ENCODE measurements around the gene FREM2. TPM values are rescaled to one million over a fixed set of nuclear protein-coding genes. Genes with fewer than 3 reads are reported as not detected.

Gene FREM2
- total RNA-seq, 1 experiment from 2014 or later = 25.4 TPM

DNA sequence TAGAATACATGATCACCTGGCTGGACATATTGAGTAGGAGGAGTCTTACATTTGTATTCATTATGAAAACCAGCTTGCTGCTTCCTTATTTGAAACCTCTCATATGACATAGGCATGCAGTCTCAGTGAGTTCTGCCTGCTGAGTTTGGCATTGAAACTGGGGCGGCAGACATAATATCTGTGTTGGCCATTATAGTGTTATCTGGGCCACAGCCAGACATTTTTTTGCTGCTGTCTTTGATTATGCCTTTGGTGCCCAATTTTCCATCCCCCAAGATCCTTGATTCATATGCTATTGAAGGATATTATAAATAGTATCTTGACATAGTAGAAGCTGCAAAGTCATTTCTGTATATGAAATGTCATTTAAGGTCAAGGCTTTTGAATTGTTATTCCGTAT, 15.8 kb downstream of the FREM2 start:
- Mint-ChIP-seq H3K4me3 (ENCODE audit: low read depth, unreplicated experiment) (no peak overlapping the region), H3K36me3 (ENCODE audit: insufficient read depth, unreplicated experiment) (no peaks in the 10 kb centered on the region), H3K27me3 (ENCODE audit: unreplicated experiment) (no peaks in the 10 kb centered on the region), H3K9me3 (ENCODE audit: low read depth, unreplicated experiment) (no peaks in the 10 kb centered on the region), H3K4me1 (ENCODE audit: low read depth, unreplicated experiment) (peaks cover 53% of the 10 kb centered on the region), H3K27ac (ENCODE audit: unreplicated experiment) (peak overlapping the region; percentile 17)
- intact Hi-C loops (cut with micrococcal nuclease; ENCODE audit: unreplicated experiment) = no loop called here
- no TSS peak for BruUV-seq (replicated peaks)
- CTCF ChIA-PET = interaction anchor here (0.6 to 1.2 kb wide), 4 partner anchors 10 to 88 kb away, joined by 3 to 5 read pairs (median 4); no protein-coding TSS in a partner anchor
- DNase-seq = no peak
- TF ChIP-seq, protein P1, sequence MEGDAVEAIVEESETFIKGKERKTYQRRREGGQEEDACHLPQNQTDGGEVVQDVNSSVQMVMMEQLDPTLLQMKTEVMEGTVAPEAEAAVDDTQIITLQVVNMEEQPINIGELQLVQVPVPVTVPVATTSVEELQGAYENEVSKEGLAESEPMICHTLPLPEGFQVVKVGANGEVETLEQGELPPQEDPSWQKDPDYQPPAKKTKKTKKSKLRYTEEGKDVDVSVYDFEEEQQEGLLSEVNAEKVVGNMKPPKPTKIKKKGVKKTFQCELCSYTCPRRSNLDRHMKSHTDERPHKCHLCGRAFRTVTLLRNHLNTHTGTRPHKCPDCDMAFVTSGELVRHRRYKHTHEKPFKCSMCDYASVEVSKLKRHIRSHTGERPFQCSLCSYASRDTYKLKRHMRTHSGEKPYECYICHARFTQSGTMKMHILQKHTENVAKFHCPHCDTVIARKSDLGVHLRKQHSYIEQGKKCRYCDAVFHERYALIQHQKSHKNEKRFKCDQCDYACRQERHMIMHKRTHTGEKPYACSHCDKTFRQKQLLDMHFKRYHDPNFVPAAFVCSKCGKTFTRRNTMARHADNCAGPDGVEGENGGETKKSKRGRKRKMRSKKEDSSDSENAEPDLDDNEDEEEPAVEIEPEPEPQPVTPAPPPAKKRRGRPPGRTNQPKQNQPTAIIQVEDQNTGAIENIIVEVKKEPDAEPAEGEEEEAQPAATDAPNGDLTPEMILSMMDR (IDR thresholded peaks at IDR 0.05; ENCODE audit: unreplicated experiment) = no peak

DNA sequence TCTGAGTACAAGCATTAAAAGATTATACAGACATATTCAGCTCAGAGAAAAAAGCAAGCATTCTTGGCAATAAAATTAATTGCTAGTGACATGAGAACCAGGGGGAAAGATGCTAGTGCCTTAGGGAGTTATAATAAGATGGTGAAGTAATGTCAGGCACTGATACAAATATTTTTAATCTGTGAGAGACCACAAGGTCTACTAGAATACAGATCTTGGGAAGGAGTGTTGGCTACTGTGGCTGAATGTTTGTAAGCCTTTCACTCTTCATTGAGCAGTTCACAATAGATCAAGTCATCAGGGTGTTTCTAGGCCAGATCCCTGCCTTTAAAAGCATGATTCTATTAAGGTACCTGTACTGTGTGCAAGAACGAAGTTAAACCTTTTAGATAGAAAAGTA, 16.4 kb downstream of the FREM2 start:
- Mint-ChIP-seq H3K27me3 (ENCODE audit: unreplicated experiment) (no peaks in the 10 kb centered on the region), H3K27ac (ENCODE audit: unreplicated experiment) (peak overlapping the region; percentile 17), H3K4me3 (ENCODE audit: low read depth, unreplicated experiment) (no peak overlapping the region), H3K4me1 (ENCODE audit: low read depth, unreplicated experiment) (peaks cover 51% of the 10 kb centered on the region), H3K36me3 (ENCODE audit: insufficient read depth, unreplicated experiment) (no peaks in the 10 kb centered on the region), H3K9me3 (ENCODE audit: low read depth, unreplicated experiment) (no peaks in the 10 kb centered on the region)
- BruUV-seq (replicated peaks) = no TSS peak
- TF ChIP-seq, protein P1 (IDR thresholded peaks at IDR 0.05; ENCODE audit: unreplicated experiment) = no peak
- intact Hi-C loops (cut with micrococcal nuclease; ENCODE audit: unreplicated experiment) = no loop called here
- no peak for DNase-seq
- CTCF ChIA-PET = interaction anchor here (0.7 to 1.2 kb wide), 3 partner anchors 9 to 88 kb away, joined by 3 to 5 read pairs (median 4); no protein-coding TSS in a partner anchor

DNA sequence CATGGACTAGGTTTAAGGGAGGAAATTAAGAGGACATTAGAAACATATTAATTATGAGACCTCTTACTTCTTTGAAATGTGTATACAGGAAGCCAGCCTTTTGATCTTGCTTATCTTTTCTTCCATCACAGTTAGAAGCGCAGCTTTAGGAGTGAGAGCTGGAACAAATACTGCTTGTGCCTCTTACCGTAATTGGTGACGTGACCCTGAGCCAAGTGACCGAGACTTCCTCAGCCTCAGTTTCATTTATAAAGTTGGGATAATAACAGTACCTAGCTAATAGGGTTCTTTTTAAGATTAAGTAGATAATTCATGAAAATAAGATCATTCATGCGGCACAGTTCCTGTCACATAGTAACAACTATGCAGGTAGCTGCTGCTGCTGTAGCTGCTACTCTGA, 18.5 kb downstream of the FREM2 start:
- Mint-ChIP-seq H3K36me3 (ENCODE audit: insufficient read depth, unreplicated experiment) (peaks cover 5% of the 10 kb centered on the region), H3K27ac (ENCODE audit: unreplicated experiment) (peak overlapping the region; percentile 92), H3K4me1 (ENCODE audit: low read depth, unreplicated experiment) (peaks cover 46% of the 10 kb centered on the region), H3K4me3 (ENCODE audit: low read depth, unreplicated experiment) (peak overlapping the region; percentile 58), H3K9me3 (ENCODE audit: low read depth, unreplicated experiment) (no peaks in the 10 kb centered on the region), H3K27me3 (ENCODE audit: unreplicated experiment) (no peaks in the 10 kb centered on the region)
- CTCF ChIA-PET = interaction anchor here (0.6 to 1.9 kb wide), 2 partner anchors 19 to 25 kb away, joined by 3 to 4 read pairs; partner anchors contain the start of gene FREM2
- BruUV-seq (replicated peaks) = no TSS peak
- TF ChIP-seq, protein P1 (IDR thresholded peaks at IDR 0.05; ENCODE audit: unreplicated experiment) = no peak
- DNase-seq = no peak
- intact Hi-C loops (cut with micrococcal nuclease; ENCODE audit: unreplicated experiment) = no loop called here

DNA sequence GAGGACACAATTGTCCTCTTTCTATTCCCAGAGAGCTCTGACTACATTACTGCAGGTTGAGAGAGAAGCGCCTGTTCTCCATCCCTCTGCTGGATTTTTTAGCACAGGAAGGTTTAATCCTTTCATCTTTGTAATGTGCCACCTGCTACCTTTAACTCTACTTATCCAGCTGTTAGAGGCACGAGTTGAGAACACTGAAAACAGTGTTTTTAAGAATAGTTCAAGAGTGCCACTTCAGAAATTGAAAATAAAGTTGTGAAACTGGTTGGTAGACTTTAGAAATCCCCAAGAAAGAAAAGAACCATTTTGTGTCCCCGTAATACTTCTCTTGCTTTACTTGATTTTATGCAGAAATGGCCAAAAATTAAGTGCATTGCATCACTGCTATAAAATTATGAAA, 20.6 kb downstream of the FREM2 start:
- Mint-ChIP-seq H3K27me3 (ENCODE audit: unreplicated experiment) (no peaks in the 10 kb centered on the region), H3K36me3 (ENCODE audit: insufficient read depth, unreplicated experiment) (peaks cover 7% of the 10 kb centered on the region), H3K9me3 (ENCODE audit: low read depth, unreplicated experiment) (no peaks in the 10 kb centered on the region), H3K4me1 (ENCODE audit: low read depth, unreplicated experiment) (peaks cover 44% of the 10 kb centered on the region), H3K4me3 (ENCODE audit: low read depth, unreplicated experiment) (no peak overlapping the region), H3K27ac (ENCODE audit: unreplicated experiment) (peak overlapping the region; percentile 85)
- CTCF ChIA-PET = interaction anchor here (0.7 to 1.6 kb wide), 2 partner anchors 10 to 22 kb away, joined by 3 to 4 read pairs; no protein-coding TSS in a partner anchor
- BruUV-seq (replicated peaks) = no TSS peak
- DNase-seq = no peak
- TF ChIP-seq, protein P1 (IDR thresholded peaks at IDR 0.05; ENCODE audit: unreplicated experiment) = no peak
- intact Hi-C loops (cut with micrococcal nuclease; ENCODE audit: unreplicated experiment) = no loop called here
